ENCODE results near the gene NDFIP2.

The NDFIP2 gene, protein sequence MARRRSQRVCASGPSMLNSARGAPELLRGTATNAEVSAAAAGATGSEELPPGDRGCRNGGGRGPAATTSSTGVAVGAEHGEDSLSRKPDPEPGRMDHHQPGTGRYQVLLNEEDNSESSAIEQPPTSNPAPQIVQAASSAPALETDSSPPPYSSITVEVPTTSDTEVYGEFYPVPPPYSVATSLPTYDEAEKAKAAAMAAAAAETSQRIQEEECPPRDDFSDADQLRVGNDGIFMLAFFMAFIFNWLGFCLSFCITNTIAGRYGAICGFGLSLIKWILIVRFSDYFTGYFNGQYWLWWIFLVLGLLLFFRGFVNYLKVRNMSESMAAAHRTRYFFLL

DNA sequence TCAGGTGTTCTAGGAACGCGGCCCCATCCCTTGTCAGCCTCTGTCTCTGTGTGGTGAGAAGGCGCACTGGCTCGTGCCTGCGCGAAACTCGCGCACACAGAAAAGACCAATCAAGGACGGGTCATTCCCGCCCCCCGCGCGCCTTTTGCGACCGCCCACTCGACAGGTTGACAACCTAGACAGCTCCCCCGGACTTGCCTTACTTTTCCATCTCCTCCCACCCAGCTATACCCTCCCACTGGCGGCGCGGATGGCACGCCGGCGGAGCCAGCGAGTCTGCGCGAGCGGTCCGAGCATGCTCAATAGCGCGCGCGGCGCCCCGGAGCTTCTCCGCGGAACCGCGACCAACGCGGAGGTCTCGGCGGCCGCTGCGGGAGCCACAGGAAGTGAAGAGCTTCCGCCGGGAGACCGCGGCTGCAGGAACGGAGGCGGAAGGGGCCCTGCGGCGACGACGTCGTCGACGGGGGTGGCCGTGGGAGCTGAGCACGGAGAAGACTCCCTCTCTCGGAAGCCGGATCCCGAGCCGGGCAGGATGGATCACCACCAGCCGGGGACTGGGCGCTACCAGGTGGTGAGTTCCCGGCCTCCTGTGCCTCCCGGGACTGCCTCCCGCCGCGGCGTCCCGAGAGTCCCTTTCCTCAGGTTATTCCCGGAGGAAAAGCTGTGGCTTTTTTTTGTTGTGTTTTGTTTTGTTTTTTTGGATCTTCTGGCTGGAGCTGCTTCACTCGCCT lies at the start of gene NDFIP2:
Gene NDFIP2 (plus strand): TSS at position 202 of the 731 bp plus-strand sequence. CDS start 49 bp downstream, at position 251.
- DNase-seq (ENCODE audit: low read depth in 1 of 2, low spot score in 1 of 2) = peak; percentile 52 to 81

DNA sequence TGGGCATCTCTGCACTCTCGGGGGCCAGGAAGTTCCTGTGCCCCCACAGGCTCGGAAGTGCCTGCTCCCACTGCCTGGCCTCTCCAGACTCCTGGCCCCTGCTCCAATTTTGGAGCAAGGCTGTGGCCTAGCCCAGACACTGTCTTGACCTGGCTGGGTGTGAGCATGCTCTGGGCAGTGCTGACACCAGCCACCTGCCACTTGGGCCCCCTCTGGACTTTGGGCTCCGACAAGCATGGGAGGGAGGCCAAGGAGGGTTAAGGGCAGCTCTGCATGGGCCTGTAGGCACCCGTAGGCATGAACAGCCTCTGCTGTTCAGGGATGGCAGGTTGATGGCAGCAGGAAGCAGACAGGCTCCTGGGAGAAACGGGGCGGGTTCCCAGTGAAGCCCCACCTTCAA lies 48.9 kb upstream of the NDFIP2 start:
- no peak for DNase-seq (ENCODE audit: low read depth in 1 of 2, low spot score in 1 of 2)

DNA sequence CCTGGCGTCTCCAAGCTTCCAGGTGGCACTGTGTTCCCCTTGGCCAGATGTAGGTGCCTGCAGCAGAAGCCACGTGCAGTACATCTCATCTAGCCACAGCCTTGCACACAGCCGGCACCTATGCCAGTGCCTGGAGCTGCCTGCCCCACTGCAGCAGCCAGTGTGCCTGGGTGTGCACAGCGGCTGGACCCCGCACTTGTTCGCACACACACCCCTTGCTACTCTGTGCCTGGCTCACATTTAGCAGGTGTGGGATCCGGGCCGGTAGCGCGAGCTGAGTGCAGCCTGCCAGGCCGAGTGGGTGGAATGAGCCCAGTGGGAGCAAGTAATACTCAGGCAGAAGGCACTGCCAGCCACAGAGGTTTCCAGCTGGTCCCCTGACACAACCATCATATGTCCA lies 48.0 kb upstream of the NDFIP2 start:
- no peak for DNase-seq (ENCODE audit: low read depth in 1 of 2, low spot score in 1 of 2)

DNA sequence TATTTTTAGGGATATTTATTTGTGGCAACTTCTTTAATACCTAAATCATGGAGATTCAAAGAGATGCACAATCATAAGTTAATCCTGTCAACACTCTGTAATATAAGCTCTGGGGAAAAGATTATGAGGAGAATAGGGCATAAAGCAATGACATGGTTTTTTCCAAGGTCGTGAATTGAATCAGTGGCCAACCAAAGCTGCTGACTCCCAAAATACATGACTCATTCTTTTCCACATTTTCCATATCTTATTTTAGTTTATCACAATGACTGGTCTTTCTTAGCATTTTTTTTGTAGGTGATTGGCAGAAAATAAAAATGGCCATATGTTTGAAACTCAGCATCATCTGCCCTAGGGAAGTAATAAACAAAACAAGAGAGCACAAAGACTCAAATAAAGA lies 46.4 kb upstream of the NDFIP2 start:
- no peak for DNase-seq (ENCODE audit: low read depth in 1 of 2, low spot score in 1 of 2)

DNA sequence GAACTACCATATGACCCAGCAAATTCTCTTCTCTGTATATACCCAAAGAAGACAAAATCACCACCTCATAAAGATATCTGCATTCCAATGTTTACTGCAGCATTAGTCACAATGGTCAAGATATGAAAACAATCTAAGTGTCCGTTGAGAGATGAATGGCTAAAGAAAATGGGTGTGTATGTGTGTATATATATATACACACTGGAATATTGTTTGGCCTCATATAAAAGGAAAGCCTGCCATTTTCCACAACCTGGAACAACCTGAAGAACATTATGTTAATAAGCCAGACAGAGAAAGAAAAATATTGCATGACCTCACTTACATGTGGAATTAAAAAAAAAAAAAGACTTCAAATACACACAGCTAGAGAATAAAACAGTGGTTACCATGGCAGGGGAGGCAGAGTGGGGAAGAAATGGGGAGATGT lies 45.4 kb upstream of the NDFIP2 start:
- no peak for DNase-seq (ENCODE audit: low read depth in 1 of 2, low spot score in 1 of 2)

DNA sequence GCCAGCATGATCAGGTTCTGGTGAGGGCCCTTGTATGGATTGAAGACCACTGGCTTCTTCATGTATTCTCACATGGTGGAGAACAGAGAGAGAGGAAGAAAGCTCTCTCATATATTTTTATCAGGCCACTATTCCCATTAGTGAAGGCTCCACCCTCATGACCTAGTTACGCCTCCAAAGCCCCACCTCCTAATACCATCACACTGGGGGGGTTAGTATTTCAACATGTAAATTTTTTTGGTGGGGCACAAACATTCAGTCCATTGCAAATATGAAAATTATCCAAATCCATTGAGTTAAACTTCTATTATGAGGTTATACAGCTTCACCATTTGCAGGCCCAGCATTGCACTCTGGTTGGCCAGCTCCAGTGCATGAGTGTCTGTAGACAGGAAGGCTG lies 41.7 kb upstream of the NDFIP2 start:
- DNase-seq (ENCODE audit: low read depth in 1 of 2, low spot score in 1 of 2) = no peak

DNA sequence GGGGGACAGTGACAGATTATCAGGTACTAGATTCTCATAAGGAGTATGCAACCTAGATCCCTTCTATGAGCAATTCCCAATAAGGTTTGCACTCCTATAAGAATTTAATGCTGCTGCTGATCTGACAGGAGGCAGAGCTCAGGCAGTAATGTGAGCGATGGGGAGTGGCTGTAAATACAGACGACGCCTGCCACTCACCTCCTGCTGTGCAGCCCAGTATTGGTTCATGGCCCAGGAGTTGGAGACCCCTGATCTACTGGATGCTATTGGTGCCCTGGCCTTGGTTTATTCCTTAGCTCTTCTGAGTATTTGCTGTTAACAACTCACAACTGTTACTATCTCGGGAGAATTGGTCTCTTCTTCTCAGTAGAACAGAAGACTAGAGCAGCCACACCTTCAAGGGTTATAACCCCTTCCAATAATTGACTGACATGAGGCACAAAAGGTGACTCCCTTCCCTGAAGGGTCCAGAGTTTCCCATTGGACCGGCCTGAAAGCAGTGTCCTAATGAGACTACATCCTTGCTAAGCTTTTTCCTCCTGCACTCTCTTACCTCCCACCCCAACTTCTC lies 39.9 kb upstream of the NDFIP2 start:
- DNase-seq (ENCODE audit: low read depth in 1 of 2, low spot score in 1 of 2) = no peak

DNA sequence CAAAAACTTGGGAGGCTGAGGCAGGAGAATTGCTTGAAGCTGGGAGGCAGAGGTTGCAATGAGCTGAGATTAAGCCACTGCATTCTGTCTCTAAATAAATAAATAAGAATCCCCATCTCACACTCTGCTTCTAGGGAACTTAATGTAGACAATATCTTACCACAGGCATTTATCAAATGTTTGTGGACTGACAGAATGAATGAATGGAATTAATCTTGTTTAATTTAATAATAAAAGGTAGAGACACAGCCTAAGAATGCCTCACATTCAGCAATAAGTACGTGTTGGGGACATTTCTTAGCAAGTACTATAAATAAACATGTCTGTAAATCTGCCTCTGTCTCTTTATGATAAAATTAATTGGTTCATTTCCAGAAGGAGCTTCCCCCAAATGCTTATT lies 38.7 kb upstream of the NDFIP2 start:
- DNase-seq (ENCODE audit: low read depth in 1 of 2, low spot score in 1 of 2) = no peak

DNA sequence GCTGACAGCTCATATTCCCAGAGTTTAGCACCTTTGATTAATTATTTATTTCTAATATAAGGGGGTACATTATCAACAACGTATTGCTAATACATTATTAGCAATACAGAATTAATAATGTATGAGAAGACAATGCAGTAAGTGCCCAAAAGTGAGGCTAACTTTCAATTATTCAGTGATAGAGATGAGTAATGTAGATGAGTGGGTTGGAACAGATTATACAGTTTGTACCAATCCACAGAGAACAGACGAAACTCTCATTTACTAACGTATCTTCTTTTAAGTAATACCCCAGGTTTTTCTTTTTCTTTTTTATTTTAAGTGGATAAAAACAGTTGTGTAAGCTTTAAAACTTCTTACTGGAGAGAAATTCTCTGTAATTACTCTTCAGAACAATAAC lies 38.2 kb upstream of the NDFIP2 start:
- no peak for DNase-seq (ENCODE audit: low read depth in 1 of 2, low spot score in 1 of 2)

DNA sequence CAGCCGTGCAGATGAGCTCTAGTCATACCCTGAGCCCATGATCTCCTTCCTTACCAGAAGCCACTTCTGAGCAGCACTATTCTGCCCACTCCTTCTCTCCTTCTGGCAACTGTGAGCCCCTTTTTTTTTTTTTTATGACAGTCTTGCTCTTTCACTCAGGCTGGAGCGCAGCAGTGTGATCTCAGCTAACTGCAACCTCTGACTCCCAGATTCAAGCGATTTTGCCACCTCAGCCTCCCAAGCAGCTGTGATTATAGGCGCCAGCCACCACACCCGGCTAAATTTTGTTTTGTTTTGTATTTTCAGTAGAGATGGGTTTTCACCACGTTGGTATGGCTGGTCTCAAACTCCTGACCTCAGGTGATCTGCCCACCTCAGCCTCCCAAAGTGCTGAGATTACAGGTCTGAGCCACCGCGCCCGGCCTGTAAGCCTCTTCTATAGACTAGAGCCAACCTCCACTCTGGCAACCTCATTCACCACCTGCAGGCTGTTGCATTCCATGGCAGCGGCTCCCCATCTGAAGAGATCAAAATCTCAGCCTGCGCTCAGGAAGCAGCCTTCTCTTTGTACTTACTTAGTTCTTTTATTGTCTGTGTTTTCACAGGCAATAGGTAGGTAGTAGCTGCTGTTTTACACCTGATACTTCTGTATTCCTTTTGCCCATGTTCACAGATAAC lies 34.8 kb upstream of the NDFIP2 start:
- no peak for DNase-seq (ENCODE audit: low read depth in 1 of 2, low spot score in 1 of 2)

DNA sequence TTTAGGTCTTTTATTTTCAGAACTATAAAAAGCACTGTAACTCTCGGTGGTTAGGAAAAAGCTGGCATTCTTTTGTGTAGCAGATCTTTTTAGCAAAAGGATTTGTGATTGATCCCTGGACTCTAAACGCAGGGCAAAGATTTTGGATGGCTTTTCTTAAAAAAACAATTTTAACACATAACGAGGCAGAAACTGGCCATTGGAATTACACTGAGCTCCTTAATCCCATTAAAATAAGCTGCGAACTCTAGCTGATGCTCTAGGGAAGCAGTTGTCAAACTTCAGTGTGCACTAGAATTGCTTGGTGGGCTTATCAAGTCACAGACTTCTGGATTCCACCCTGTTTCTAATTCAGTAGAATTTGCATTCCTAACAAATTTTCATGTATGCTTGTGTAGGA lies 33.8 kb upstream of the NDFIP2 start:
- no peak for DNase-seq (ENCODE audit: low read depth in 1 of 2, low spot score in 1 of 2)

DNA sequence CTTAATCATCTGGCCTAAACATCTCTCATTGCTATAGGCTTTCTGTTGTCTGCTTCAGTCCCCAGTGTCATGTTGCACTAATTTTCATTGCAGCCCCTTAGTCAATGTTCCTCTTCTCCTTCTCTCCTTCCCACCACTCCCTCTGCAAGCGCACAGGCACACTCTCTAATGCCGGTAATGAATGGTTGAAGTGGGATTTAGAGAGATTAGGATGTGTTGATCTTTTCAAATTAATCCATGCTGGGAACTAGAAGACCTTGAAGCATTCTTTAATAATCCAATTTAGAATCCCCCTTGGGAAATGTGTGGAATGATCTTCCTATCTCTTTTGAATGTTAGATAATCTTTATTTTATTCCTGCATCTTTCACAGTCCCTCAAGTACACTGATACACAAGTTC lies 33.2 kb upstream of the NDFIP2 start:
- no peak for DNase-seq (ENCODE audit: low read depth in 1 of 2, low spot score in 1 of 2)

DNA sequence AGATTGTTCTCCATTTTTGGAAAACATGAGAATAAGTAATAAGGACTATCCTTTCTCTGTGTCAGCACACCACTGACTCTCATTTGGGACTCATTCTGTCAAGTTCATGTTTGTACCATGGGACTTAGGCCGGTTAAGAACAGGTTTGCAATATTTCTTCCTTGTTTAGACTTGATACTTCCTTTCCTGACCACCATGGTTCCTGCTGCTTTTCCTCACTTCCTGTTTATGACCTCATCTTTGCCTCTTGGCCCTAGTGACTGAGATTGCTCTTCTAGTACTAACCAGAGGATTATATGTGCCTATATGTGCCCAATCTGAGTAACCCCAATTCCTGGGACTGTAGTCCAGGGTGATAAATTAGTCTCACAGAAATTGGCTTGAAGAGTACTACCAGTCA lies 32.5 kb upstream of the NDFIP2 start:
- no peak for DNase-seq (ENCODE audit: low read depth in 1 of 2, low spot score in 1 of 2)

DNA sequence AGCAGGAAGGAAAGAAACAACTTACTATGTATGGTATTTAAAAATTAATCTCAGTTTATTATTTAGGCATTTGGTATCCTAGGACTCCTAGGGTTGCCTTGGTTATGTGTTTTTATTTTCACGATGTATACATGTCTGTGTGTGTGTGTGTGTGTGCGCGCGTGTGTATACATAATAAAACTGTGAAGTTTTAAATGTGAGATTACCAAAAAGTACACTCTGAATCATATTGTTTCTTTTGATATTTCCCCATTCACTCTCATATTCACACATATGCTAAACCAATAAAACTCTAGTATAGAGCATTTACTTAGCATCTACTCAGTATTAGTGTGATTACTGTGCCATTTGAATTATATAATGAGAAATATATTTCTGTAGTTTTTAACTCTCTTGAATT lies 30.8 kb upstream of the NDFIP2 start:
- DNase-seq (ENCODE audit: low read depth in 1 of 2, low spot score in 1 of 2) = no peak

DNA sequence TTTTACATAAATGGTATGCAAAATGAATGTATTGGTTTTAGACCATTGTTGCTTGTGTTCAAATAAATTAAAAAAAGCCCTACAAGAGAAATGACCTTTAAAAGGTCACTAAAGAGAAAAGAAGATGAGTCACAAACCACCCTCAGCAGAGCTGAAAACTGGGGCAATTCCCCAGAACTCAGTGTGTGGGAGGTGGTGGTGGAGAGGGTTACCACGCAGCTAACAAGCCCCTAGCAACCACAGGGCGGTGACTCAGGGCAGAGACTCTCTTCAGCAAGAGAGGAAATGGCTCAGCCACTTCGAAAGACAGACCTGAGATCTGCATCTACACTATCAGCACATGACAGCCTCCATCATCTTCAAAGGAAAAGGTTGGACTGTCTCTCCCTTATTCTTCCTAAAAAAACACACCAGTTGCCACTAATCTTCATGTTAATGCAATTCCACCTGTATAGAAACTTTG lies 29.4 kb upstream of the NDFIP2 start:
- peak; percentile 57 to 82 for DNase-seq (ENCODE audit: low read depth in 1 of 2, low spot score in 1 of 2)

DNA sequence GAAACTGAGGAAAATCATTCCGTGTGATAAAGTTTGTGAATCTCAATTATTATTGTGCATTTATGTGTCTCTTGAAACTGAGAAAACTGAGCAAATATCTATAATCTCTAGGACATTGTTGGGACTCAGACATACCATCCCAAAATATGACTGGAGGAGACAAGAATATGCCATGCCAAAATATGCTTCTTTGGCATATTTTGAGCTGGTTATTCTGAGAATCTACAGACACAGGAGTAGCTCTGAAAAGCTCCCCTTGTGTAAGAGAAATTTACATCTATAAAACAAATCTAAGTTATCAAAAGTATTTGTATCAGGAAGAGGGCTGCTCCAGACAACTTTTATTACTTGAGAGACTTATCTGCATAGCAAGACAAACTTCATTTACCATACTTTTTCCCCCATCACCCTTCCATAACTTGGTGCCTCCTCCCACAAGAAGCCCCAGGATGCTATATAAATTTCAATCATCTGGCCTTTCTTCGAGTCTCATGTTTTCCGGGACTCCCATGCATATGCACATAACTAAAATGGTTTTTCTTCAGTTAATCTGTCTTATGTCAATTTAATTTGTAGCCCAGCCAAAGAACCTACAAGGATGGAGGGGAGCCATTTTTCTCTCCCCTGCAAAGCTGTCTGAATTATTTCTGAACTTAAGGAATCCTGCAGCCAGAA lies 28.6 kb upstream of the NDFIP2 start:
- DNase-seq (ENCODE audit: low read depth in 1 of 2, low spot score in 1 of 2) = no peak

DNA sequence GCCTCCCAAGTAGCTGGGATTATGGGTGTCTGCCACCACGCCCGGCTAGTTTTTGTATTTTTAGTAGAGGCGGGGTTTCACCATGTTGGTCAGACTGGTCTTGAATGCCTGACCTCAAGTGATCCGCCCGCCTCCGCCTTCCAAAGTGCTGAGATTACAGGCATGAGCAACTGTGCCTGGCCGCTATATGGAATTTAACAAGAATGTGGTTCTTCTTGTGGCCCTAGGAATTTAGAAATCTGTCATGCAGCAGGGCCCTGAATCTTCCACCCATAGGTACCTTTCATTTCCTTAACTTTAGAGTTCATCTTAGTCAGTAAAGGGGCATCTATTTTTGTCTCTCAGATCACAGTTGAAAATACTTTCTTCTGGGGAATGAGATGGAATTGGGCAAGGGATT lies 25.6 kb upstream of the NDFIP2 start:
- DNase-seq (ENCODE audit: low read depth in 1 of 2, low spot score in 1 of 2) = no peak

DNA sequence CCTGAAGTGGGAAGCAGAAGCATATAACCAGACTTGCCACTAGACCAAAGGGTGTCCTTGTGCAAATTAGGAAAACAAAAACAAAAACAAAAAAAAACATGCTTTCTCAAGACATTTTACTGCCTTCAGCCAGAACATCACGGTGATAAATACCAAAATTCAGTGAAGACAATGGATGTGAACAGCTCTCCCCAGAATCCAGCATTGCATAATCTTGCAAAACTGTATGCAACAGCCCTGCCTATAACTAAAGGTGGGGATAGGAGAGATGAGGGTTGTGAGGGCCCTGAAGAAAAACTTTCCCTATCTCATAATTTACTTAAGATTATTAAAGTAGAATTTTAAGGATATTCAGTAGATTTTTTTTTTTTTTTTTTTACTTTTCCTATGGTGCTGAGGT lies 24.9 kb upstream of the NDFIP2 start:
- DNase-seq (ENCODE audit: low read depth in 1 of 2, low spot score in 1 of 2) = no peak

DNA sequence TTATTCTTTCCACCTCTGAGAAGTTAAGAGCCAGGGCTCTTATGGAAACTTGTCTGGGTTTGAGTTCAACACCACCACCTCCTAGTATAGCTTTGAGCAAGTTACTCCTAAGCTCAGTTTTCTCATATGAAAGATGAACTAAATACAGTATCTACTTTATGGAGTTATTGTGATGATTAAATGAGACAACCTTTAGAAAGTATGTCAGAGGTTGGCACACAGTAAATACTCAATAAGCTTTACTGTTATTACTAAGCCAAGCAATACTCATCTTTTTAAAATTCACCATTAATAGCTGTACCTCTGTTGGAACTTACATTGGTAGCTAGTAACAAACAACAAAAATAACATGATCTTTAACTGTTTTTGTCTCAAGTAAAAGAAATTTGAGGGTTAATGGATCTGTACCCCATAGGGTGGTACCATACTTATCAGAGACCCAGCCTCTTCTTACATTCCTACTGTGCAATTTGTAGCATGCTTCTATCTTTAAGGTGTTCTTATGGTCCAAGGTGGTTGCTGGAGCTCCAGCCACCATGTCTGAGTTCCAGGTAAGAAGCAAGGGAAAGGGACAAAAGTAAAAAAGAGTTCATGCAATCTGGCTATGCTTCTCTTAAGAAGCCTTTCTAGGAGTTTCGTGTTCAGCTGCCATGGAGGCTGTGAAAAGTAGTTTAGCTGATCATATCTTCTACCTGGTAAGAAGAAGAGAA lies 24.1 kb upstream of the NDFIP2 start:
- no peak for DNase-seq (ENCODE audit: low read depth in 1 of 2, low spot score in 1 of 2)

DNA sequence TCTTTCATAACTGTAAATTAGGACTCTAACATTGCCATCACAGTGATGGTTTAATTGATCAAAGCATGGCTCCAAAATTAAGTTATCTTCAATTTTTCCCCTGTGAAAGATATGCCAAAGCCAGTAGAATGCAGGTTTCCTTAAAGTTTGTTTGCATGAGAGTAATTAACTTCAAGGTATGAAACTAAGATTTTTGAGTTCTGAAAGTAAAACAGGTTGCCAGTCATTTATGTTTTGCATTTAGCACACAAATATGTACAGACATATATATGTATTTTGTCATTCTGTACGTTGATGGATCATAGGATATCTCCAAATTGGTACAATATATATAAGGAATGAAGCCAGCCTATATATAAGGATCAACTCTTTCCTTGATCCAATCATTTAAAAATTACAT lies 23.6 kb upstream of the NDFIP2 start:
- DNase-seq (ENCODE audit: low read depth in 1 of 2, low spot score in 1 of 2) = no peak

DNA sequence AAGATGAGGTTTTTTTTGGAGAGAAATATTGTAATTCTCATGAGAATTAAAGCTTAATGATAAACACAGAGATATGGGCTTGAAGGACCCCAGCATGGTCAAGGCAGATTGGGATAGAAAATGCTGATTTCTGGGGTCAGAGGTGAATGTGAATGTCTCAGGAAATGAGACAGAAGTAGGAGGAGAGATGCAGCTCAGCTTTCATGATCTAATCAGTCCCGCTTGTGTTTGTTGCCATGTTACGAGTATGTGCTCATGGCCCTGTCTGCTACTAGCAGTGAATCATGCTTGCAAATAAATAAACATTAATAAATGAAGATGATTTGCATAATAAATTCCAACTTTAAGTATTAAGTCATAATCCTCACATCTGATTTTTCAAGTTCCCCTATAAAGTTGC lies 23.0 kb upstream of the NDFIP2 start:
- DNase-seq (ENCODE audit: low read depth in 1 of 2, low spot score in 1 of 2) = no peak

All from activated T-helper 1 cell treated with anti-CD3 and anti-CD28 coated beads, Interleukin-2, amount 50 U/mL, for 16 hours (primary cell).